EH (cell line): Measurements from ENCODE around the gene SMYD1.

Experiments used
- DNase-seq: peaks from one replicate; pipeline ENCODE4 v3.0.0-alpha.2; 2015; ENCODE audit warnings: low read depth

Gene SMYD1

GRCh38 chr2:88087073-88087472 lies 19.4 kb downstream of the SMYD1 start:
- no peak for DNase-seq

- no peak for DNase-seq
Measured at GRCh38 chr2:88087763-88088162, 20.1 kb downstream of the SMYD1 start.

- DNase-seq: no peak
Measured at GRCh38 chr2:88088999-88089398, 21.4 kb downstream of the SMYD1 start.

GRCh38 chr2:88090446-88091283 lies 23.0 kb downstream of the SMYD1 start:
- no peak for DNase-seq

GRCh38 chr2:88091943-88092342 lies 24.3 kb downstream of the SMYD1 start:
- no peak for DNase-seq

GRCh38 chr2:88092773-88093172 lies 25.1 kb downstream of the SMYD1 start:
- no peak for DNase-seq

GRCh38 chr2:88095022-88095421 lies 27.4 kb downstream of the SMYD1 start:
- no peak for DNase-seq

GRCh38 chr2:88096708-88097107 lies 29.1 kb downstream of the SMYD1 start:
- DNase-seq: no peak

- no peak for DNase-seq
Measured at GRCh38 chr2:88097192-88097591, 29.6 kb downstream of the SMYD1 start.

- no peak for DNase-seq
Measured at GRCh38 chr2:88097891-88098557, 30.4 kb downstream of the SMYD1 start.

GRCh38 chr2:88098558-88098900 lies 30.9 kb downstream of the SMYD1 start:
- no peak for DNase-seq

GRCh38 chr2:88099798-88100488 lies 32.3 kb downstream of the SMYD1 start:
- peak; percentile 18 for DNase-seq

GRCh38 chr2:88100489-88100858 lies 32.8 kb downstream of the SMYD1 start:
- DNase-seq: no peak

GRCh38 chr2:88108796-88109195 lies 41.2 kb downstream of the SMYD1 start:
- DNase-seq: no peak

GRCh38 chr2:88110830-88111229 lies 43.2 kb downstream of the SMYD1 start:
- no peak for DNase-seq

- DNase-seq: no peak
Measured at GRCh38 chr2:88113069-88113468, 45.4 kb downstream of the SMYD1 start.

- no peak for DNase-seq
Measured at GRCh38 chr2:88114889-88115288, 47.3 kb downstream of the SMYD1 start.

- no peak for DNase-seq
Measured at GRCh38 chr2:88115825-88116518, 48.3 kb downstream of the SMYD1 start.

- no peak for DNase-seq
Measured at GRCh38 chr2:88116669-88117432, 49.2 kb downstream of the SMYD1 start.

GRCh38 chr2:88117973-88118372 lies 50.3 kb downstream of the SMYD1 start:
- no peak for DNase-seq

GRCh38 chr2:88121678-88122077 lies 54.1 kb downstream of the SMYD1 start:
- no peak for DNase-seq
